Fibroblast of lung (primary cell): ENCODE results near the gene RYR1. TPM values are rescaled to one million over a fixed set of nuclear protein-coding genes. Genes with fewer than 3 reads are reported as not detected.

Experiments used
- DNase-seq, 2 donors: peaks; one replicate each; pipeline versions ENCODE4 v3.0.0 to v3.0.0-alpha.2; 2010; ENCODE audit warnings: low read depth in 2 of 2
- H2AFZ ChIP-seq: 2 replicates; pipeline ENCODE4 v1.5.1; 2012; ENCODE audit warnings: low read length, control low read depth, inconsistent platforms
- H3K27ac ChIP-seq: 2 replicates; pipeline ENCODE4 v1.5.1; 2011; ENCODE audit warnings: low read length, control low read depth; ENCODE audit not compliant: insufficient read depth
- H3K27me3 ChIP-seq: 2 replicates; pipeline ENCODE4 v1.5.1; 2011; ENCODE audit warnings: mild to moderate bottlenecking, low read length; ENCODE audit not compliant: control insufficient read depth, insufficient read depth
- H3K36me3 ChIP-seq: 2 replicates; pipeline ENCODE4 v1.5.1; 2011; ENCODE audit warnings: low read length; ENCODE audit not compliant: control insufficient read depth, insufficient read depth
- H3K4me1 ChIP-seq: 2 replicates; pipeline ENCODE4 v1.5.1; 2011; ENCODE audit warnings: low read length; ENCODE audit not compliant: control insufficient read depth, insufficient read depth; ENCODE audit errors: extremely low read depth
- H3K4me2 ChIP-seq: 2 replicates; pipeline ENCODE4 v1.5.1; 2011; ENCODE audit warnings: low read length, control low read depth; ENCODE audit not compliant: insufficient read depth; ENCODE audit errors: extremely low read depth
- H3K4me3 ChIP-seq, 4 experiments: fragments of 200-600 bp in 1 of 4; sonication (generic) in 1 of 4; replicated peaks in 1 of 4; 2 replicates each; pipeline ENCODE4 v1.5.1; 2011 to 2016; ENCODE audit warnings: low read length in 4 of 4, low read depth in 3 of 4, mild to moderate bottlenecking in 3 of 4, control low read depth in 2 of 4, inconsistent platforms in 1 of 4, mixed read lengths in 1 of 4; ENCODE audit not compliant: insufficient read depth in 1 of 4; ENCODE audit errors: control extremely low read depth in 1 of 4
- H3K79me2 ChIP-seq: 2 replicates; pipeline ENCODE4 v1.5.1; 2012; ENCODE audit warnings: mild to moderate bottlenecking, low read length, inconsistent platforms; ENCODE audit not compliant: control insufficient read depth, insufficient read depth
- H3K9ac ChIP-seq: 2 replicates; pipeline ENCODE4 v1.5.1; 2011; ENCODE audit warnings: mild to moderate bottlenecking, low read length, control low read depth; ENCODE audit not compliant: insufficient read depth
- H3K9me3 ChIP-seq: 2 replicates; pipeline ENCODE4 v1.5.1; 2012; ENCODE audit warnings: low read depth, low read length; ENCODE audit not compliant: control insufficient read depth, insufficient read depth
- H4K20me1 ChIP-seq: 2 replicates; pipeline ENCODE4 v1.5.1; 2011; ENCODE audit warnings: low read length; ENCODE audit not compliant: control insufficient read depth, insufficient read depth; ENCODE audit errors: extremely low read depth
- EZH2 ChIP-seq: IDR thresholded peaks from 2 replicates; pipeline ENCODE4 v1.5.1; 2012; ENCODE audit warnings: low read length, control low read depth, mild to moderate bottlenecking; ENCODE audit errors: missing control alignments
- polyA plus RNA-seq, 2 donors: library from polyadenylated mRNA; depleted of rRNA in 1 of 2; stranded (reverse) in 1 of 2; unstranded in 1 of 2; fragments of >200 nt; gene quantifications; 2 replicates each; pipeline ENCODE4 v1.2.1, GENCODE V29; 2011 to 2012; ENCODE audit warnings: missing spikeins in 1 of 2
- total RNA-seq: library from RNA; depleted of rRNA; stranded (reverse); fragments of >200 nt; gene quantifications from 2 replicates; pipeline ENCODE4 v1.2.1, GENCODE V29; 2014
- TF ChIP-seq, protein P1 (sequence below), 2 donors: IDR thresholded peaks in 1 of 2; conservative IDR thresholded peaks in 1 of 2; 1 replicate in 1 of 2; 2 replicates in 1 of 2; pipeline ENCODE4 v1.5.1; 2011 to 2012; ENCODE audit warnings: low read length in 2 of 2, control low read depth in 1 of 2, inconsistent platforms in 1 of 2, low read depth in 1 of 2, mild to moderate bottlenecking in 1 of 2

The RYR1 gene
- total and polyA plus RNA-seq, 2 donors (not counting 1 experiment from before 2014, with no cell fraction given), result under 0.01 TPM

- Histone ChIP-seq H3K4me1 (peaks cover 12% of the 10 kb centered on the region), H3K79me2 (peaks cover 14% of the 10 kb centered on the region), H3K27ac (peak within 1 kb of the TSS; percentile 89), H3K9me3 (no peaks in the 10 kb centered on the region), H4K20me1 (no peaks in the 10 kb centered on the region), H3K4me3 (peak within 1 kb of the TSS; percentile 88 to 100 (median 96)), H3K9ac (peak within 1 kb of the TSS; percentile 86), H3K27me3 (no peaks in the 10 kb centered on the region), H2AFZ (peak within 1 kb of the TSS; percentile 78), H3K4me2 (peak within 1 kb of the TSS; percentile 100), H3K36me3 (peaks cover 12% of the 10 kb centered on the region)
- TF ChIP-seq, protein P1, sequence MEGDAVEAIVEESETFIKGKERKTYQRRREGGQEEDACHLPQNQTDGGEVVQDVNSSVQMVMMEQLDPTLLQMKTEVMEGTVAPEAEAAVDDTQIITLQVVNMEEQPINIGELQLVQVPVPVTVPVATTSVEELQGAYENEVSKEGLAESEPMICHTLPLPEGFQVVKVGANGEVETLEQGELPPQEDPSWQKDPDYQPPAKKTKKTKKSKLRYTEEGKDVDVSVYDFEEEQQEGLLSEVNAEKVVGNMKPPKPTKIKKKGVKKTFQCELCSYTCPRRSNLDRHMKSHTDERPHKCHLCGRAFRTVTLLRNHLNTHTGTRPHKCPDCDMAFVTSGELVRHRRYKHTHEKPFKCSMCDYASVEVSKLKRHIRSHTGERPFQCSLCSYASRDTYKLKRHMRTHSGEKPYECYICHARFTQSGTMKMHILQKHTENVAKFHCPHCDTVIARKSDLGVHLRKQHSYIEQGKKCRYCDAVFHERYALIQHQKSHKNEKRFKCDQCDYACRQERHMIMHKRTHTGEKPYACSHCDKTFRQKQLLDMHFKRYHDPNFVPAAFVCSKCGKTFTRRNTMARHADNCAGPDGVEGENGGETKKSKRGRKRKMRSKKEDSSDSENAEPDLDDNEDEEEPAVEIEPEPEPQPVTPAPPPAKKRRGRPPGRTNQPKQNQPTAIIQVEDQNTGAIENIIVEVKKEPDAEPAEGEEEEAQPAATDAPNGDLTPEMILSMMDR (conservative IDR thresholded peaks at IDR 0.05 in 1 of 2, IDR thresholded peaks at IDR 0.05 in 1 of 2; ENCODE audit: low read depth in 1 of 2, low read length in 2 of 2), result no peak
- TF ChIP-seq EZH2, result no peak
- peak; percentile 98 to 99 for DNase-seq
Observed at GRCh38 chr19:38618590-38619360, 185.3 kb downstream of the RYR1 start, which contains the start of gene EIF3K. Gene EIF3K (plus strand): TSS chr19:38619188. CDS start chr19:38619269, 81 bp downstream.

DNA sequence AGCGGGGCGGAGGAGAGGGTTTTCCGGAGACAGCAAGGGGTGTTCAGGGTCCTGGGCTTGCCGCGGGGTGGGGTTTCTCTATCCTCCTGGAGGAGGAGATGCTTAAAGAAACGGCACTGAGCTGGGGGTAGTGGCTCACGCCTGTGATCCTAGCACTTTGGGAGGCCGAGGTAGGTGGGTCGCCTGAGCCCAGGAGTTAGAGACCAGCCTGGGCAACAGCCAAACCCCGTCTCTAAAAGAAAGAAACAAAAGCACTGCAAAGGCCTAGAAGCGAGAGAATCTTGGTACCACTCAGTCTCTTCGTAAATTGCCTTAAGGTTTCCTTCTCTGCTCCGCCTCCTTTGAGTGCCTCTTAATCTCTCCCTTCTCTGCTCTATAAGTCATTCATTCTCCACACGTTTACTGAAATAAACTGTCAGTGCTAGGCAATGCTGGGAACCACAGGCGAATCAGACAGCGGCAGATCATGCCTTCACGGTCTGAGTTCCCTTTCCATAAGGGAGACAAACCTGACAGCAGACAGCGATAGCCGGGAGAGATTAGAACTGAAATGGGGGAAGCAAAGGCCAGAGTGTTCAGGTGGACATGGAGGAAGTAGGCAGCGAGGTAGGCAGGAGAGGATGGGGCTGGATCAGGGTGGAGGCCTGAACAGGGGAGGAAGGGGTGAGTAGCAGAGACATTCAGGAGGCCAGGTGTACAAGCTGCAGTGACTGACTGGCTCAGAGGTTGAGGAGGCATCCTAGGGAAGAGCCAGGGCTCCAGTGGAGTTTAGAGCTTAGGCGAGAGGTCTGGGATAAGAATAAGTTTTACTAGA, 186.1 kb downstream of the RYR1 start:
- peak overlapping the region; percentile 100 for H3K4me2 ChIP-seq
- no peak for TF ChIP-seq EZH2
- TF ChIP-seq, protein P1 (conservative IDR thresholded peaks at IDR 0.05 in 1 of 2, IDR thresholded peaks at IDR 0.05 in 1 of 2; ENCODE audit: low read depth in 1 of 2, low read length in 2 of 2), result no peak

GRCh38 chr19:38624822-38625221, 191.3 kb downstream of the RYR1 start:
- H3K79me2 ChIP-seq, result peaks cover 6% of the 10 kb centered on the region
- no peaks in the 10 kb centered on the region for H4K20me1 ChIP-seq
- H3K4me3 ChIP-seq, result no peak overlapping the region
- no peak for DNase-seq
- TF ChIP-seq, protein P1 (conservative IDR thresholded peaks at IDR 0.05 in 1 of 2, IDR thresholded peaks at IDR 0.05 in 1 of 2; ENCODE audit: low read depth in 1 of 2, low read length in 2 of 2), result no peak
- no peak overlapping the region for H3K9ac ChIP-seq
- no peak overlapping the region for H2AFZ ChIP-seq
- no peaks in the 10 kb centered on the region for H3K9me3 ChIP-seq
- H3K27me3 ChIP-seq, result no peaks in the 10 kb centered on the region
- H3K27ac ChIP-seq, result no peak overlapping the region
- H3K4me1 ChIP-seq, result peaks cover 5% of the 10 kb centered on the region
- no peak overlapping the region for H3K4me2 ChIP-seq
- peaks cover 24% of the 10 kb centered on the region for H3K36me3 ChIP-seq

More for the DNA sequence above, 186.1 kb downstream of the RYR1 start:
- no peaks in the 10 kb centered on the region for H4K20me1 ChIP-seq
- H3K36me3 ChIP-seq, result peaks cover 15% of the 10 kb centered on the region
- H3K9me3 ChIP-seq, result no peaks in the 10 kb centered on the region
- H3K4me3 ChIP-seq, result peak overlapping the region; percentile 88 to 100 (median 96)
- no peak for DNase-seq
- H3K79me2 ChIP-seq, result peaks cover 14% of the 10 kb centered on the region
- peak overlapping the region; percentile 89 for H3K27ac ChIP-seq
- H3K27me3 ChIP-seq, result no peaks in the 10 kb centered on the region
- H2AFZ ChIP-seq, result peak overlapping the region; percentile 78
- peak overlapping the region; percentile 86 for H3K9ac ChIP-seq
- peaks cover 12% of the 10 kb centered on the region for H3K4me1 ChIP-seq
